ENCODE results near the gene FAAP100.

FAAP100 gene

DNA sequence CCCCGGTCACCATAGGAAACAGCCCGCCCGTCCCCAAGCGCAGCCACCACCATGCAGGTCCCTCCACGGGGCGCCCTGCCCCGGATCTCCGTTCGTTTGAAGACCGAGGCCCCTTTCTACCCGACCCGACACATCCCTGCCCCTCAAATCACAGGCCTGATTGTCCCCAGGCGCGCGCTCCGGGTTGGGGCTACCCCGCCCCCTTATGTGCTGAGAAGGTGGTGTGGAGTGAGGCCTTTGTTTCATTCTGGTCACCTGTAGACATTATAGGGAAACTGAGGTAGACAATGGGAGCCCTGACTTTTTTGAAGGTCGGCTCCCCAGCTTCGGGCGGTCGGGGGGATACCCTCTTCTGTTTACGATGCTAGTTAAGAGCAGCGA lies 38.8 kb downstream of the FAAP100 start:
- peak in 1 of 2 donors; percentile 45 for DNase-seq (ENCODE audit: extremely low read depth in 1 of 2, low read depth in 1 of 2)

GRCh38 chr17:81512562-81513371 lies 39.4 kb downstream of the FAAP100 start, which contains the start of gene ACTG1:
Gene ACTG1, minus strand, starts transcription at chr17:81512799. Its CDS starts 445 bp downstream, at chr17:81512354.
- peak; percentile 80 to 84 for DNase-seq (ENCODE audit: extremely low read depth in 1 of 2, low read depth in 1 of 2)

- DNase-seq (ENCODE audit: extremely low read depth in 1 of 2, low read depth in 1 of 2): no peak
These were observed 40.2 kb downstream of the FAAP100 start for GRCh38 chr17:81511804-81512561.

- no peak for DNase-seq (ENCODE audit: extremely low read depth in 1 of 2, low read depth in 1 of 2)
These were observed 40.7 kb downstream of the FAAP100 start for GRCh38 chr17:81511554-81511803.

DNA sequence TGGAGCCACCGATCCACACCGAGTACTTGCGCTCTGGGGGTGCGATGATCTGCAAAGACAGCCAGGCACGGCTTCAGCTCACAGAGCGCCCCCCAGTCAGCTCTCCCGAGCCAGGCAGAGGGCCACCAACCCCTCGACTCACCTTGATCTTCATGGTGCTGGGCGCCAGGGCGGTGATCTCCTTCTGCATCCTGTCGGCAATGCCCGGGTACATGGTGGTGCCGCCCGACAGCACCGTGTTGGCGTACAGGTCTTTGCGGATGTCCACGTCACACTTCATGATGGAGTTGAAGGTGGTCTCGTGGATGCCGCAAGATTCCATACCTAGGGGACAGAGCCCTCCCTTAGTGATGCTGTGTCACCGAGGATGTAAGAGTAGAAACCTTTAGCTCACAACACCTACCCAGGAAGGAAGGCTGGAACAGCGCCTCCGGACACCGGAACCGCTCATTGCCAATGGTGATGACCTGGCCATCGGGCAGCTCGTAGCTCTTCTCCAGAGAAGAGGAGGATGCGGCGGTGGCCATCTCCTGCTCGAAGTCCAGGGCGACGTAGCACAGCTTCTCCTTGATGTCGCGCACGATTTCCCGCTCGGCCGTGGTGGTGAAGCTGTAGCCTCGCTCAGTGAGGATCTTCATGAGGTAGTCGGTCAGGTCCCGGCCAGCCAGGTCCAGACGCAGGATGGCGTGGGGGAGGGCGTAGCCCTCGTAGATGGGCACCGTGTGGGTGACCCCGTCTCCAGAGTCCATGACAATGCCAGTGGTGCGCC lies 41.2 kb downstream of the FAAP100 start:
- no peak for DNase-seq (ENCODE audit: extremely low read depth in 1 of 2, low read depth in 1 of 2)

GRCh38 chr17:81509972-81510784 lies 42.0 kb downstream of the FAAP100 start:
- no peak for DNase-seq (ENCODE audit: extremely low read depth in 1 of 2, low read depth in 1 of 2)

DNA sequence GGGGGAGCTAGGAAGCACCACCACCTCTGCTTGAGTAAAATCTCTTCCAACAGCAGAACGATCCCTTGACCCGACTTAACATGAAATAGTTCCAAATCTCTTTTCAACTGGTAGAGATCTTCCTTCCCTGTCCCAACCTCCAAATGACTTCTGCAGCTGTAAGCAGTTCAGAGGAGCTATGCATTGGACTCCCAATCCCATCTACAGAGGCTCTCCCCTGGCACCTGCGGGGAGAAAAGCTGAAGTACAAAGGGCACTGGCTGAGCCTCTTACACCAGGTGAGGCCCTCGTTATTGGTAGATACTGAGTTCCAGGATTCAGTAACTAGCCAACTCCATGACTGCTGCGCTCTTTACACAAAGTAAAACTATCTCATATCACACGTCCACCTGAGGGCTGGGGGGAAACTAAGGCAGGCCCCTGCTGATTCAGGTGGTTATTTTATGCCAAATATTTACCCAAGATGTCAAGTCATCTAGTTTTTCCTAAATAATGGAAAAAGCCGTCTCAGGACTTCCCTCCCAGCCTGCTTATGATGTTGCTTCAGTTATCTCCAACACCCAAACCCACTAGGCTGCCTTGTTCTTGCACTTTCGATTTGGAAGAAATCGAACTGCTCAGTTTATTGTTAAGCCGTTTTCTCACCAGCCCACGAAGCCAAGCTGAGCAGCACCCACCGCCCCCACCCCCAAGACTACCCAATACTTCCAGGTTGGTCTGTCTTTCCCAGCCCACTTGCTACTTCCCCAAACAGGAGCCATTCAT lies 42.8 kb downstream of the FAAP100 start:
- DNase-seq (ENCODE audit: extremely low read depth in 1 of 2, low read depth in 1 of 2): no peak

GRCh38 chr17:81508639-81509206 lies 43.4 kb downstream of the FAAP100 start:
- no peak for DNase-seq (ENCODE audit: extremely low read depth in 1 of 2, low read depth in 1 of 2)

GRCh38 chr17:81503619-81504018 lies 48.5 kb downstream of the FAAP100 start:
- DNase-seq (ENCODE audit: extremely low read depth in 1 of 2, low read depth in 1 of 2): no peak

GRCh38 chr17:81502471-81503017 lies 49.6 kb downstream of the FAAP100 start:
- no peak for DNase-seq (ENCODE audit: extremely low read depth in 1 of 2, low read depth in 1 of 2)

DNA sequence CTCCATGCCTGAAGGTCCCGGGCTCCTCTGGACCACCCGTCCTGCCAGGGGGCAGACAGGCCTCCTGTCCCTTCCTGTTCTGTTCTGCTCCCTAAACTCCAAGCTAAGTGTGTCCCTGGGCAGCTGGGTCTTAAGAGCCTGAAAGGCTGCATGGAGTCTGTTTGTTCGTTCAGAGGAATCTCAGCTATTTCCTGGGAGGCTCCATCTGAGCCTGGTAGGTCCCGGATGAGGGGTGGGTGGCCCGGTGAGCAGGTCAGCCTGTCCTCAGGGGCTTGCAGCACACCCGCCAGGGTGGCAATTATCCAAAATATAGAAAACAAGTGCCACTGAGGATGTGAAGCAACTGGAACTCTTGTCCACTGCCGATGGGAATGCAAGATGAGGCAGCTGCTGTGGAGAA lies 52.1 kb downstream of the FAAP100 start:
- no peak for DNase-seq (ENCODE audit: extremely low read depth in 1 of 2, low read depth in 1 of 2)

DNA sequence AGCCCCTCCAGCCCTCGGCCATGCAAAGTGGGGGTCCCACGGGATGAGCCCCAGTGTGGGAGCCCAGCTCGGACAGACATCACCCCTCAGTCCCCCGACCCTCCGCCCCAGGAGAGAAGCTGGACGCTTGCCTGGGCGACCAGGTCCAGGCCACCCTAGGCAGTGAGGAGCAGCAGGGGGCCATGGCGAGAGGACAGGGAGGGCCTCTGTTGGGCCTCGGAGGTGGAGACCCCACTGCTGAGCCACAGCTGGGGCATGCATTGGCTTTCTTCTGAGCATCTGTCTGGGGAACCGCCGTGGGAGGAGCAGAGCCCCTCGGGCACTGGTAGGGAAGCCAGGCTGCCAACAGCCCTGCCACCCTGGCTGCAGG lies 52.6 kb downstream of the FAAP100 start:
- no peak for DNase-seq (ENCODE audit: extremely low read depth in 1 of 2, low read depth in 1 of 2)

DNA sequence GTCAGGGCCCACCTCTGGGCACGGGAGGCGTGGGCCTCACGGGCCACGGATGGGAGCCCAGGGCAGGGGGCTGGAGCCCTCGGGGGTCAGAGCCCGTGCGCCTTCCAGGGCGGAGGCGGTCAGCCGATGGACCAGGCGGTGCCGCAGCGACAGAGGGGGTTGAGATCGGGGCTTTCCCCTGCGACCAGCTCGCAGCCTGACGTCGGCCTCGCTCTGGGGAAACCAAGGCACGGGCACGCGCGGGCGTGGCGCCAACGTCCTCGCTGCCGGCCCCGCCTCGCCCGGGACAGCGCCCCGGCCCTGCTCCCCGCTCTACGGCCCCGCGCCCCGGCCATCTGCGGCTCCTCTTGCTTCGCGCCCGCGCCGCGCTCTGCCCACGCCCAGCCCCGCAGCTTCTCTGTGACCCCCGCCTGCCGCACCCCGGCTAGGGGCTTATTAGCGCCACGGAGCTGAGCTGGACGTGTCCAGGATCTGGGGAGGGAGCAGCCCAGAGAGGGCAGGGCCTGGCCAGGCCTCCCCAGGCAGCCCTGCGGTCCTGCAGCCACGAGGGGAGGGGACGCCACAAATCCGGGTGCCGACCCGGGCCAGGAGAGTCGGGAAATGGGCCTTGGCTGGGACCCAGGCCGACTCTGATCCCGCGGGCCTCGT lies 53.1 kb downstream of the FAAP100 start:
- DNase-seq (ENCODE audit: extremely low read depth in 1 of 2, low read depth in 1 of 2): no peak

- no peak for DNase-seq (ENCODE audit: extremely low read depth in 1 of 2, low read depth in 1 of 2)
These were observed 57.4 kb downstream of the FAAP100 start for GRCh38 chr17:81494626-81495377.

DNA sequence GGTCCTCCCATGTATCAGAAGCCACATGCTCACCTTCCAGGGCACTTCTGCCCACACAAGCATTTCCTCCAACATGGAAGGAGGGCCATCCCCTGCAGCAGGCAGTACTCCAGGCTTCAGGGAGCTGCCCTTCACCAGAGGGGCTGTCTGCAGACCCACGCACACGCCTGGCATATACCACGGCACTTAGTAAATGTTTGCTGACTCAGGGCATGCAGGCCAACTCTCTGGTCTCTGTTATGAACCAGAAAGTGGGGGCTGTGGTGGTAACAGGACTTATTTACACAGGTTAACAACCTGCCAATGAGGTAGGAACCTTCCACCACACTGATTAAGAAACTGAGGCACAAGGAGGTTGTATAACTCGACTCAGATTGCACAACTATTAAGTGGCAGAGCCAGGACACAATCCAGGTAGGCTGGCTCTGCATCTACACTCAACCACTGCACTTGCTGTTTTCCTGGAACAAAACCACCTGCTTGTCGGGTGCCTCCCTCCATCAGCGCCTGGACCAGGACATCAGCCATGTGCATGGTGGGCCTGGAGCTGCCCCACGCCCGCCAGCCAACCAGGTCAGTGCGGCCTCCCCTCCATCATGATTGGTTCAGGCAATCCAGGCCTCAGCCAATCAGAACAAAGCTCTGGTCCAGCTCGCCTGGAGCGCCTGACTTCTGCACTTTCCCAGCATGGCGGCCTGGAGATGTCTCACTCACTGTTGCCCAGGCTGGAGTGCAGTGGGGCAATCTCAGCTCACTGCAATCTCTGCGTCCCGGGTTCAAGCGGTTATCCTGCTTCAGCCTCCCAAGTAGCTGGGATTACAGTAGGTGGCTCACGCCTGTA lies 58.7 kb downstream of the FAAP100 start:
- DNase-seq (ENCODE audit: extremely low read depth in 1 of 2, low read depth in 1 of 2): no peak

DNA sequence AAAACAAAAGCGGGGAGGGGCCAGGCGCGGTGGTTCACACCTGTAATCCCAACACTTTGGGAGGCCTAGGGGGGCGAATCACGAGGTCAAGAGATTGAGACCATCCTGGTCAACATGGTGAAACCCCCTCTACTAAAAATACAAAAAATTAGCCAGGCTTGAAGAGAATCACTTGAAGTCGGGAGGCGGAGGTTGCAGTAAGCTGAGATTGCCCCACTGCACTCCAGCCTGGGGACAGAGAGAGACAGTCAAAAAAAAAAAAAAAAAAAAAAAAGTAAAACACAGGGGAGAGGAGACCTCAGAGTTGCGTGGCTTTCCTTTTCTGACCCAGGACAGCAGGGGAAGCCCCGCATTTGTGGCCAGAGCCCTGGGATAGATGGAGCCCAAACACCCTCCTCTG lies 59.4 kb downstream of the FAAP100 start:
- no peak for DNase-seq (ENCODE audit: extremely low read depth in 1 of 2, low read depth in 1 of 2)

DNA sequence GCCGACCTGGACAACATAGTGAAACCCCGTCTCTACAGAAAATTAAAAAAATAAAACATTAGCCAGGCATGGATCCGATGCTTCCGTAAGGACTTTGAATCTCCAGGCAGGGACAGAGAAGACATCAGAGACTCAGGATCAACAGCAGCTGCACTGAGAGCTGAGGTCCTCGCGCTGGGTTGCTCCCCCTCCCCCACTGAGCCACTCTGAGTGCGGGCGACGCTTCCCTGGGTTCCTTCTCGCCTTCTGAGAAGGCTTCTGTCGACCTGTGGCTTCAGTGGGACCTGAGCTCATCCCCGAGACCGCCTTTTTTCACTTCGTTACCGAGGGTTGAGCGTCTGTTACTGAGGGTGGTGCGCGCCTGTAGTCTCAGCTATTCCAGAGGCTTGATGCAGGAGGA lies 60.0 kb downstream of the FAAP100 start:
- no peak for DNase-seq (ENCODE audit: extremely low read depth in 1 of 2, low read depth in 1 of 2)

Measured in activated CD8-positive, alpha-beta memory T cell treated with anti-CD3 and anti-CD28 coated beads for 1 hour (primary cell).